Measurements from ENCODE around the gene RAPGEF1. TPM values are rescaled to one million over a fixed set of nuclear protein-coding genes. Genes with fewer than 3 reads are reported as not detected.
A peak's percentile ranks its signal among the peaks of the same experiment; 100 is the strongest.

Gene RAPGEF1
- total and polyA plus RNA-seq, 2 donors (not counting 3 experiments of a cell fraction or from before 2014, with no cell fraction given) = 50.0 to 124 TPM

DNA sequence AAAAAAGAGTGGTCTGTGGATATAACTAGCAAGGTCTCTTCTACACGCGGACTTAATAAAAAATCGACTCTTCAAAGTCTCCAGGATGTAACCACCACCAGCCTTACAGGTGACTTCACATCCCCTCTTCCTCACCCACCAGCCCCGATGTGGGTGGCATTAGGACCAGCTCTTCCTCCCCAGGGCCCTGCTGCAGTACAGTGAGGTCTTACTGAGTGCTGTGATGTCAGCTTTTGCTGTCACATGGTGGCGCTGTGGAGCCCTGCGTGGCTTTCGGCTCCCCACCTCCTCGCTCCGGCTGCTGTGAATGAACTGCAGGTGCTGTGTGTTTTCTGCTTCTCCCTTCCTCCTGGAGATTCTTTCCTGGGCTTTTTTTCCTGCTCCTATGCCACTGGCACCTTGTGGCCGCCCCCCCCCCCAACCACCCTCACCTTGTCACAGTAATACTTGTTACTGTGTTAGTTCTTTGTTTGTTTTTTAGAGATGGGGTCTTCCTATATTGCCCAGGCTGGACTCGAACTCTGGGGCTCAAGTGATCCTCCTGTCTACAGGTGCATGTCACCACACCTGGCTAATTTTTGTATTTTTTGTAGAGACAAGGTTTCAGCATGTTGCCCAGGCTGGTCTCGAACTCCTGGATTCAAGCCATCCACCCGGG lies 15.8 kb upstream of the RAPGEF1 start:
- Histone ChIP-seq H3K27ac (ENCODE audit: insufficient read depth, low read depth, low read length) (no peak overlapping the region), H3K9ac (replicated peaks; ENCODE audit: extremely low read depth, insufficient read depth, low read length) (no peak overlapping the region), H3K9me1 (replicated peaks; ENCODE audit: control insufficient read depth, extremely low read depth, insufficient read depth, low read length) (no peaks in the 10 kb centered on the region), H3K4me2 (ENCODE audit: insufficient read depth, low read length) (no peak overlapping the region), H3K4me3 (replicated peaks in 1 of 3; ENCODE audit: insufficient read depth in 1 of 3, low read depth in 1 of 3, low read length in 3 of 3) (no peak overlapping the region), H4K20me1 (replicated peaks; ENCODE audit: control insufficient read depth, extremely low read depth, insufficient read depth, low read length) (no peaks in the 10 kb centered on the region), H2AFZ (ENCODE audit: low read depth, low read length) (no peak overlapping the region), H3K27me3 (ENCODE audit: control insufficient read depth in 2 of 2, insufficient read depth in 2 of 2, low read length in 2 of 2) (peaks cover 13 to 14% of the 10 kb centered on the region in 2 experiments), H3K9me3 (replicated peaks; ENCODE audit: control insufficient read depth, insufficient read depth, low read length) (no peaks in the 10 kb centered on the region), H3K4me1 (ENCODE audit: control insufficient read depth, extremely low read depth, insufficient read depth, low read length) (no peaks in the 10 kb centered on the region), H3K79me2 (ENCODE audit: control insufficient read depth, insufficient read depth, low read length) (no peaks in the 10 kb centered on the region), H3K36me3 (ENCODE audit: control insufficient read depth in 2 of 2, extremely low read depth in 1 of 2, insufficient read depth in 2 of 2, low read length in 2 of 2) (no peaks in the 10 kb centered on the region)
- POLR2A ChIA-PET = interaction anchor here (0.8 kb wide), 1 partner anchor 497 kb away, joined by 13 read pairs; no protein-coding TSS in a partner anchor
- dilution Hi-C loops (cut with MboI; ENCODE audit: extremely low pct_ligation_motif_present, low sequenced_read_pairs) = no loop called here
- intact Hi-C loops (cut with micrococcal nuclease) = loop anchor here (2.0 kb wide), 1 partner anchor 497 kb away; no protein-coding TSS in a partner anchor
- FAIRE-seq (peak; percentile 89), DNase-seq (ENCODE audit: low read depth, low spot score) (peak; percentile 83)
- no TSS peak for BruUV-seq (replicated peaks)
- TF ChIP-seq FOS (IDR thresholded peaks at IDR 0.05; ENCODE audit: borderline replicate concordance, insufficient read depth, low read length) (no peak), JUN (IDR thresholded peaks at IDR 0.05; ENCODE audit: borderline replicate concordance, insufficient read depth, insufficient read length, low read depth) (no peak), POLR2AphosphoS5 (IDR thresholded peaks at IDR 0.05; ENCODE audit: insufficient read depth, low read depth, low read length) (no peak)
- TF ChIP-seq, protein P1, sequence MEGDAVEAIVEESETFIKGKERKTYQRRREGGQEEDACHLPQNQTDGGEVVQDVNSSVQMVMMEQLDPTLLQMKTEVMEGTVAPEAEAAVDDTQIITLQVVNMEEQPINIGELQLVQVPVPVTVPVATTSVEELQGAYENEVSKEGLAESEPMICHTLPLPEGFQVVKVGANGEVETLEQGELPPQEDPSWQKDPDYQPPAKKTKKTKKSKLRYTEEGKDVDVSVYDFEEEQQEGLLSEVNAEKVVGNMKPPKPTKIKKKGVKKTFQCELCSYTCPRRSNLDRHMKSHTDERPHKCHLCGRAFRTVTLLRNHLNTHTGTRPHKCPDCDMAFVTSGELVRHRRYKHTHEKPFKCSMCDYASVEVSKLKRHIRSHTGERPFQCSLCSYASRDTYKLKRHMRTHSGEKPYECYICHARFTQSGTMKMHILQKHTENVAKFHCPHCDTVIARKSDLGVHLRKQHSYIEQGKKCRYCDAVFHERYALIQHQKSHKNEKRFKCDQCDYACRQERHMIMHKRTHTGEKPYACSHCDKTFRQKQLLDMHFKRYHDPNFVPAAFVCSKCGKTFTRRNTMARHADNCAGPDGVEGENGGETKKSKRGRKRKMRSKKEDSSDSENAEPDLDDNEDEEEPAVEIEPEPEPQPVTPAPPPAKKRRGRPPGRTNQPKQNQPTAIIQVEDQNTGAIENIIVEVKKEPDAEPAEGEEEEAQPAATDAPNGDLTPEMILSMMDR (IDR thresholded peaks at IDR 0.05; ENCODE audit: extremely low read depth in 1 of 2, insufficient read depth in 1 of 2, low read depth in 1 of 2, low read length in 2 of 2) = peak; percentile 78 to 91
- TF ChIP-seq, protein P2, sequence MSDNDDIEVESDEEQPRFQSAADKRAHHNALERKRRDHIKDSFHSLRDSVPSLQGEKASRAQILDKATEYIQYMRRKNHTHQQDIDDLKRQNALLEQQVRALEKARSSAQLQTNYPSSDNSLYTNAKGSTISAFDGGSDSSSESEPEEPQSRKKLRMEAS (IDR thresholded peaks at IDR 0.05; ENCODE audit: insufficient read depth, insufficient read length) = peak; percentile 62
- CTCF ChIA-PET = interaction anchor here (0.6 to 2.3 kb wide), 35 partner anchors 8 to 1487 kb away, joined by 3 to 19 read pairs (median 3); no protein-coding TSS in a partner anchor
